A673 (cell line): ENCODE measurements around the gene MACROD1.

Experiments
- EZH2 ChIP-seq: fragments of 200-600 bp; sonication (generic); IDR thresholded peaks from 2 replicates; pipeline ENCODE4 v1.6.1; 2017; ENCODE audit warnings: borderline replicate concordance, low read depth, mild to moderate bottlenecking, mixed read lengths, antibody characterized with exemption, low read length; ENCODE audit not compliant: poor library complexity, severe bottlenecking
- TF ChIP-seq, protein P1 (sequence below): fragments of 300-800, 200-600 bp; sonication (generic); conservative IDR thresholded peaks from 2 replicates; pipeline ENCODE4 v1.5.1; 2017; ENCODE audit warnings: low read depth, mild to moderate bottlenecking, antibody characterized with exemption, low read length, moderate library complexity, mixed read lengths

DNA sequence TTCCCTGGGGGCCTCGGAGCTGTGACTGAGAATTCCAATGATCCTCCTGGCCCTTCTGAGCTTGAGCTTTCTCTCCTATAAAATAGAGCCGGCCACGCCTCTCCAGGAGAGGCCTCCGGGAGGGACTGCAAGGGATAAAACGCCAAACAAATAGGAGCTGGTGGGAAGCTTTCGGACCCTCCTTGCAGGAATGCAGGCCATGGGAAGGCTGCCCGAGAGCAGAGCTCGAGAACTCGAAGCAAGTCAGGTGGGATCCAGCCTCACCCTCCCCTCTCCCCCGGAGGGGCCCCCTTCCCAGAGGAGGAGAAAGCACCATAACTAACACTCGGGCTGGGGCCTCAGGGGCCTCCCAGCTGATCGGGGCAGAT lies 95.6 kb downstream of the MACROD1 start:
- TF ChIP-seq, protein P1, sequence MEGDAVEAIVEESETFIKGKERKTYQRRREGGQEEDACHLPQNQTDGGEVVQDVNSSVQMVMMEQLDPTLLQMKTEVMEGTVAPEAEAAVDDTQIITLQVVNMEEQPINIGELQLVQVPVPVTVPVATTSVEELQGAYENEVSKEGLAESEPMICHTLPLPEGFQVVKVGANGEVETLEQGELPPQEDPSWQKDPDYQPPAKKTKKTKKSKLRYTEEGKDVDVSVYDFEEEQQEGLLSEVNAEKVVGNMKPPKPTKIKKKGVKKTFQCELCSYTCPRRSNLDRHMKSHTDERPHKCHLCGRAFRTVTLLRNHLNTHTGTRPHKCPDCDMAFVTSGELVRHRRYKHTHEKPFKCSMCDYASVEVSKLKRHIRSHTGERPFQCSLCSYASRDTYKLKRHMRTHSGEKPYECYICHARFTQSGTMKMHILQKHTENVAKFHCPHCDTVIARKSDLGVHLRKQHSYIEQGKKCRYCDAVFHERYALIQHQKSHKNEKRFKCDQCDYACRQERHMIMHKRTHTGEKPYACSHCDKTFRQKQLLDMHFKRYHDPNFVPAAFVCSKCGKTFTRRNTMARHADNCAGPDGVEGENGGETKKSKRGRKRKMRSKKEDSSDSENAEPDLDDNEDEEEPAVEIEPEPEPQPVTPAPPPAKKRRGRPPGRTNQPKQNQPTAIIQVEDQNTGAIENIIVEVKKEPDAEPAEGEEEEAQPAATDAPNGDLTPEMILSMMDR, result no peak
- no peak for TF ChIP-seq EZH2
